Measurements from ENCODE around the gene ATP6V1E1.
"Not testable (repeated sequence)": the region's sequence is repeated elsewhere in the genome, so short reads cannot be mapped to it uniquely, and the experiment has no call there.

Gene ATP6V1E1

DNA sequence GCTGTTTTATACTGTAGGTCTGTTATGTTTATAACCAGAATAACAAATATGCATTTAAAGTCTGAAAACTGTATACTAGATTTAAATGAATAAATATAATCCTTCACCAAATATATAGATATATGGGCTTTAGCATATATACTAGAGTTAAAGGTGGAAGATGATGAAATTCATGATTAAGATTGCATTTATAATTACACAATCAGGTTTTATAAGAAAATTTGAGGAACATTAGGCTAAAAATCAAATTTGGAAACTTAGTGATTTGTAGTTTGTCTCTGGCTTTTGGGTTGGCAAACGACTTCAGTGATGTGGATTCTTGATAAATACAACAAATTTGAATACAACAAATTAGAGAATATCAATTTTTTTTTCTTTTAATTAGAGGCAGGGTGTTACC, 20.0 kb upstream of the ATP6V1E1 start:
- Histone ChIP-seq H3K36me3 (ENCODE audit: control insufficient read depth, insufficient read depth, low read length) (no peaks in the 10 kb centered on the region), H3K4me1 (no peaks in the 10 kb centered on the region), H3K4me2 (ENCODE audit: low read length) (no peak overlapping the region), H3K27me3 (ENCODE audit: control insufficient read depth, insufficient read depth, low read length) (no peaks in the 10 kb centered on the region), H3K79me2 (peaks cover 11% of the 10 kb centered on the region), H2AFZ (no peak overlapping the region), H3K27ac (no peak overlapping the region), H3K9me3 (ENCODE audit: control insufficient read depth, low read length) (no peaks in the 10 kb centered on the region), H3K9ac (no peak overlapping the region), H3K4me3 (ENCODE audit: low read depth, low read length) (no peak overlapping the region)
- TF ChIP-seq, protein P1, sequence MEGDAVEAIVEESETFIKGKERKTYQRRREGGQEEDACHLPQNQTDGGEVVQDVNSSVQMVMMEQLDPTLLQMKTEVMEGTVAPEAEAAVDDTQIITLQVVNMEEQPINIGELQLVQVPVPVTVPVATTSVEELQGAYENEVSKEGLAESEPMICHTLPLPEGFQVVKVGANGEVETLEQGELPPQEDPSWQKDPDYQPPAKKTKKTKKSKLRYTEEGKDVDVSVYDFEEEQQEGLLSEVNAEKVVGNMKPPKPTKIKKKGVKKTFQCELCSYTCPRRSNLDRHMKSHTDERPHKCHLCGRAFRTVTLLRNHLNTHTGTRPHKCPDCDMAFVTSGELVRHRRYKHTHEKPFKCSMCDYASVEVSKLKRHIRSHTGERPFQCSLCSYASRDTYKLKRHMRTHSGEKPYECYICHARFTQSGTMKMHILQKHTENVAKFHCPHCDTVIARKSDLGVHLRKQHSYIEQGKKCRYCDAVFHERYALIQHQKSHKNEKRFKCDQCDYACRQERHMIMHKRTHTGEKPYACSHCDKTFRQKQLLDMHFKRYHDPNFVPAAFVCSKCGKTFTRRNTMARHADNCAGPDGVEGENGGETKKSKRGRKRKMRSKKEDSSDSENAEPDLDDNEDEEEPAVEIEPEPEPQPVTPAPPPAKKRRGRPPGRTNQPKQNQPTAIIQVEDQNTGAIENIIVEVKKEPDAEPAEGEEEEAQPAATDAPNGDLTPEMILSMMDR (IDR thresholded peaks at IDR 0.05), result no peak

DNA sequence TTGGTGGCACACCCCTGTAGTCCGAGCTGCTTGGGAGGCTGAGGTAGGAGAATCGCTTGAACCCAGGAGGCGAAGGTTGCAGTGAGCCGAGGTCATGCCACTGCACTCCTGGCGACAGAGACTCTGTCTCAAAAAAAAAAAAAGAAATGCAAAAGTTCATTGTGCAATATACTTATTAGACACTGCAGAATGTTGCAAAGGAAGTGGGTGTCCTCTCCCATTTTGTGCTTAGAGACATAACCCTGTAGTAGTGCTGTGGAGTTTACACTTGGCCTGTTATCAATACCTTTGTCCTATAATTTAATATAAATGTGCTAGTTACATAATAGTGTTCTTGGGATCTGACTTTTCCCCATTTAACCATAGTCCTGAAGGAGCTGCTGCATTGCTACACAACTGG, 19.4 kb upstream of the ATP6V1E1 start:
- no peak overlapping the region for H3K4me3 ChIP-seq (ENCODE audit: low read depth, low read length)
- H3K27ac ChIP-seq, result no peak overlapping the region
- H3K4me1 ChIP-seq, result no peaks in the 10 kb centered on the region
- no peak overlapping the region for H3K4me2 ChIP-seq (ENCODE audit: low read length)
- no peaks in the 10 kb centered on the region for H3K36me3 ChIP-seq (ENCODE audit: control insufficient read depth, insufficient read depth, low read length)
- TF ChIP-seq, protein P1 (IDR thresholded peaks at IDR 0.05), result no peak
- no peaks in the 10 kb centered on the region for H3K9me3 ChIP-seq (ENCODE audit: control insufficient read depth, low read length)
- H2AFZ ChIP-seq, result no peak overlapping the region
- H3K79me2 ChIP-seq, result peaks cover 9% of the 10 kb centered on the region
- no peak overlapping the region for H3K9ac ChIP-seq
- H3K27me3 ChIP-seq (ENCODE audit: control insufficient read depth, insufficient read depth, low read length), result no peaks in the 10 kb centered on the region

DNA sequence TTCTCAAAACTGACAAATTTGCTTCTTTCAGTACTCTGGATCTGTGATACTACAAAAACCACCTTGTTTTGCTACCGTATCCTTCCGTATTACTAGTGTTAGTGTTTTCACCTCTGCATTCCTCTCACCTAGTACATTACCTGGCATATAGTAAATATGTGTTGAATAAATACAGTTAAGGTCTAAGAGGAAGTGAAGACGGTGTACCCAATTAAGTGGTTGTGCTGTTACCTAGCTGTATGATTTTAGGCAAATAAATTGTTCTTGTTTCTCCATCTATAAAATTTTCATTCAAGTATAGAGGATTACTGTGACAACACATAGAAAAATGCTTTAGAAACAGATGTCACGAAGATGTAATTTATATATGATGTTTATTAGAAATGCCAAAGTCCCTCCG, 18.9 kb upstream of the ATP6V1E1 start:
- no peak overlapping the region for H2AFZ ChIP-seq
- no peaks in the 10 kb centered on the region for H3K36me3 ChIP-seq (ENCODE audit: control insufficient read depth, insufficient read depth, low read length)
- TF ChIP-seq, protein P1 (IDR thresholded peaks at IDR 0.05), result no peak
- H3K9ac ChIP-seq, result no peak overlapping the region
- no peak overlapping the region for H3K4me2 ChIP-seq (ENCODE audit: low read length)
- no peaks in the 10 kb centered on the region for H3K27me3 ChIP-seq (ENCODE audit: control insufficient read depth, insufficient read depth, low read length)
- H3K79me2 ChIP-seq, result peaks cover 9% of the 10 kb centered on the region
- no peaks in the 10 kb centered on the region for H3K4me1 ChIP-seq
- no peak overlapping the region for H3K4me3 ChIP-seq (ENCODE audit: low read depth, low read length)
- no peak overlapping the region for H3K27ac ChIP-seq
- H3K9me3 ChIP-seq (ENCODE audit: control insufficient read depth, low read length), result no peaks in the 10 kb centered on the region

DNA sequence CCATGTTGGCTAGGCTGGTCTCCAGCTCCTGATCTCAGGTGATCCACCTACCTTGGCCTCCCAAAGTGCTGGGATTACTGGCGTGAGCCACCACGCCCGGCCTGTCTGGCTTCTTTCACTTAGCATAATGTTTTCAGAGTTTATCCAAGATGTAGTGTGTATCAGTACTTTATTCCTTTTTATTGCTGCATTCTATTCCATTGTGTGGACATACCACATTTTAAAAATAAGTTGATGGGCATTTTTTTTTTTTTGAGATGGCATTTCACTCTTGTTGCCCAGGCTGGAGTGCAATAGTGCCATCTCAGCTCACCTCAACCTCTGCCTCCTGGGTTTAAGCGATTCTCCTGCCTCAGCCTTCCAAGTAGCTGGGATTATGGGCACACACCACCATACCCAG, 13.8 kb upstream of the ATP6V1E1 start:
- H3K9ac ChIP-seq; H3K4me3 ChIP-seq (ENCODE audit: low read depth, low read length); H3K4me1 ChIP-seq: not testable (repeated sequence)

DNA sequence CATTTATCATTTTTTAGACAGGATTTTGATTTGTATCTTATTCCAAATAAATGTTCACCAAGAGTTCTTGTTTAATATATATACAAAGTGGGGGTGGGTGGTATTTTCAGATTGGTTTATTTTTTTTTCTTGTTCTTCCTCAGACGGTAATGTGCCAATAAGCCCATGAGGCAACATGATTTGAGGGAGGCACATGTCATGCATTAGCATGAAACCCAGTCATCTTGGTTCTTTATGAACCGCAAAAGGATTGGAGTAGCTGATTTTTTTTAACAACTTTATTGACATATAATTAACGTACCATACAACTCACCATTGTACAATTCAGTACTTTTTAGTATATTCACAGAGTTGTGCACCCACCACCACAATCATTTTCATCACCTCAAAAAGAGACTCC, 12.7 kb upstream of the ATP6V1E1 start:
- no peaks in the 10 kb centered on the region for H3K36me3 ChIP-seq (ENCODE audit: control insufficient read depth, insufficient read depth, low read length)
- no peak overlapping the region for H3K4me3 ChIP-seq (ENCODE audit: low read depth, low read length)
- H3K4me2 ChIP-seq (ENCODE audit: low read length), result no peak overlapping the region
- peaks cover 4% of the 10 kb centered on the region for H3K4me1 ChIP-seq
- peaks cover 2% of the 10 kb centered on the region for H3K79me2 ChIP-seq
- H2AFZ ChIP-seq, result no peak overlapping the region
- H3K9me3 ChIP-seq (ENCODE audit: control insufficient read depth, low read length), result no peaks in the 10 kb centered on the region
- H3K27me3 ChIP-seq (ENCODE audit: control insufficient read depth, insufficient read depth, low read length), result no peaks in the 10 kb centered on the region
- TF ChIP-seq, protein P1 (IDR thresholded peaks at IDR 0.05), result no peak
- H3K27ac ChIP-seq, result no peak overlapping the region
- H3K9ac ChIP-seq, result no peak overlapping the region

More for the DNA sequence above, 13.8 kb upstream of the ATP6V1E1 start:
- not testable (repeated sequence) for H3K27me3 ChIP-seq (ENCODE audit: control insufficient read depth, insufficient read depth, low read length); H3K36me3 ChIP-seq (ENCODE audit: control insufficient read depth, insufficient read depth, low read length); H3K4me2 ChIP-seq (ENCODE audit: low read length); H2AFZ ChIP-seq; H3K79me2 ChIP-seq; H3K27ac ChIP-seq; H3K9me3 ChIP-seq (ENCODE audit: control insufficient read depth, low read length)

Data from parathyroid adenoma (tissue), 2 donors.